GM12878 (cell line): ENCODE results near the gene COL11A2. TPM values are rescaled to one million over a fixed set of nuclear protein-coding genes. Genes with fewer than 3 reads are reported as not detected.

Experiments
- BRCA1 ChIP-seq: IDR thresholded peaks from 2 replicates; pipeline ENCODE4 v1.6.1; 2011; ENCODE audit warnings: low read depth, low read length, improper control_type of control experiment
- IRF4 ChIP-seq: IDR thresholded peaks from 2 replicates; pipeline ENCODE4 v1.6.1; 2011; ENCODE audit warnings: low read depth, low read length
- NR2C2 ChIP-seq: IDR thresholded peaks from 2 replicates; pipeline ENCODE4 v1.6.1; 2011; ENCODE audit warnings: borderline replicate concordance, low read depth; ENCODE audit not compliant: control insufficient read depth, insufficient read length
- SREBF2 ChIP-seq: IDR thresholded peaks from 2 replicates; pipeline ENCODE4 v1.6.1; 2012; ENCODE audit warnings: mild to moderate bottlenecking, low read length
- TCF12 ChIP-seq: IDR thresholded peaks from 2 replicates; pipeline ENCODE4 v1.6.1; 2011; ENCODE audit warnings: low read depth, mild to moderate bottlenecking, low read length
- TCF7 ChIP-seq: IDR thresholded peaks from 2 replicates; pipeline ENCODE4 v1.6.1; 2014; ENCODE audit warnings: antibody characterized with exemption, borderline replicate concordance
- polyA plus RNA-seq, 11 experiments: library from polyadenylated mRNA; depleted of rRNA in 4 of 11; unstranded in 6 of 11; stranded (reverse) in 5 of 11; fragments of >200 nt; fragmentation: Nextera tagmentation in 4 of 11; fragmentation: Illumina TruSeq in 1 of 11; extraction: Ambion mirVana in 4 of 11; extraction: Trizol in 1 of 11; gene quantifications; 1 replicate in 1 of 11; 2 replicates in 10 of 11; pipeline versions ENCODE4 v1.2.1 to v1.2.3, GENCODE V29; 2011 to 2016; ENCODE audit warnings: inconsistent platforms in 2 of 11, missing spikeins in 2 of 11, low read depth in 1 of 11
- total RNA-seq, 4 experiments: library from RNA; depleted of rRNA in 3 of 4; stranded (reverse); fragments of >200 nt in 3 of 4; fragmentation: Illumina TruSeq in 1 of 4; extraction: Trizol in 1 of 4; gene quantifications; 2 replicates each; pipeline versions ENCODE4 v1.2.1 to v1.2.3, GENCODE V29; 2013 to 2021
- TF ChIP-seq, protein P1 (sequence below): fragments of 450-650 bp; formaldehyde crosslinking; IDR thresholded peaks from 2 replicates; pipeline ENCODE4 v1.5.0; 2022; ENCODE audit warnings: mild to moderate bottlenecking, missing genetic modification characterization
- TF ChIP-seq, protein P2 (sequence below): fragments of 450-650 bp; IDR thresholded peaks from 2 replicates; pipeline ENCODE4 v1.6.1; 2017; ENCODE audit warnings: mild to moderate bottlenecking

COL11A2 gene
- total and polyA plus RNA-seq, 10 of the 15 experiments (the other 5 are each of a cell fraction or from before 2014, with no cell fraction given), result 0.03 to 0.83 (median 0.22) TPM; not detected in 1

DNA sequence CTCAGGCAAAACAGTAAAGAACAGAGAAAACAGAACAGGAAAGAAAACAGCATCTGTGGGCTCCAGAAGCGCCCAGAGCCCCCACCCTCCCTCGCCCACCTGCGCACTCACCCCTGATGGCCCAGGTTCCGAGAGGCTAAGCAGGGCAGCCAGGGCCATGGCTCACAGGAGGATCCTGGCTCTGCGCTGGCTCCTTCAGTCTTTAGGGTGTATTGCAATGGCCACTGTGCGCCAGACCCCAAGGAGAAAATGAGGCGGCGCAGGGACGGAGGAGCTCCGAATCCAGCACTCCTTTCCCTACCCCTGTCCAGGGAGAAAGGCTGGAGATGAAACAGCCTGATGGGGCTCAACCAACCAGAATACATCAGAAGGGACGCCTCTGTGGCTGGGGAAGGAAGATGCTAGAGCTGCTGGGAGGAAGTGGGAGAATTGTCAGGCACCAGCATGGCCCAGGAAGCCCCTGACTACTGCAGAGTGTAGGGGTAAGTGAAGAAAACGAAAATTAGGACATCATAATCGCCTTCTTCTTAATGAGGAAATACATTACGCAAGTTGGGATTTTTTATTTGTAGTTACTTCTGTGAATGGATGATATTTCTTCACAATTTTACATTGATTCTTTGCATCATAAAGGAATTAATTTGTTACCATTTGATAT is 49.0 kb downstream of the COL11A2 start (continued):
- TF ChIP-seq, protein P1, sequence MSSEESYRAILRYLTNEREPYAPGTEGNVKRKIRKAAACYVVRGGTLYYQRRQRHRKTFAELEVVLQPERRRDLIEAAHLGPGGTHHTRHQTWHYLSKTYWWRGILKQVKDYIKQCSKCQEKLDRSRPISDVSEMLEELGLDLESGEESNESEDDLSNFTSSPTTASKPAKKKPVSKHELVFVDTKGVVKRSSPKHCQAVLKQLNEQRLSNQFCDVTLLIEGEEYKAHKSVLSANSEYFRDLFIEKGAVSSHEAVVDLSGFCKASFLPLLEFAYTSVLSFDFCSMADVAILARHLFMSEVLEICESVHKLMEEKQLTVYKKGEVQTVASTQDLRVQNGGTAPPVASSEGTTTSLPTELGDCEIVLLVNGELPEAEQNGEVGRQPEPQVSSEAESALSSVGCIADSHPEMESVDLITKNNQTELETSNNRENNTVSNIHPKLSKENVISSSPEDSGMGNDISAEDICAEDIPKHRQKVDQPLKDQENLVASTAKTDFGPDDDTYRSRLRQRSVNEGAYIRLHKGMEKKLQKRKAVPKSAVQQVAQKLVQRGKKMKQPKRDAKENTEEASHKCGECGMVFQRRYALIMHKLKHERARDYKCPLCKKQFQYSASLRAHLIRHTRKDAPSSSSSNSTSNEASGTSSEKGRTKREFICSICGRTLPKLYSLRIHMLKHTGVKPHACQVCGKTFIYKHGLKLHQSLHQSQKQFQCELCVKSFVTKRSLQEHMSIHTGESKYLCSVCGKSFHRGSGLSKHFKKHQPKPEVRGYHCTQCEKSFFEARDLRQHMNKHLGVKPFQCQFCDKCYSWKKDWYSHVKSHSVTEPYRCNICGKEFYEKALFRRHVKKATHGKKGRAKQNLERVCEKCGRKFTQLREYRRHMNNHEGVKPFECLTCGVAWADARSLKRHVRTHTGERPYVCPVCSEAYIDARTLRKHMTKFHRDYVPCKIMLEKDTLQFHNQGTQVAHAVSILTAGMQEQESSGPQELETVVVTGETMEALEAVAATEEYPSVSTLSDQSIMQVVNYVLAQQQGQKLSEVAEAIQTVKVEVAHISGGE, result no peak
- TF ChIP-seq NR2C2 (no peak), BRCA1 (no peak), TCF12 (no peak), IRF4 (no peak), TCF7 (no peak), SREBF2 (no peak)
- TF ChIP-seq, protein P2, sequence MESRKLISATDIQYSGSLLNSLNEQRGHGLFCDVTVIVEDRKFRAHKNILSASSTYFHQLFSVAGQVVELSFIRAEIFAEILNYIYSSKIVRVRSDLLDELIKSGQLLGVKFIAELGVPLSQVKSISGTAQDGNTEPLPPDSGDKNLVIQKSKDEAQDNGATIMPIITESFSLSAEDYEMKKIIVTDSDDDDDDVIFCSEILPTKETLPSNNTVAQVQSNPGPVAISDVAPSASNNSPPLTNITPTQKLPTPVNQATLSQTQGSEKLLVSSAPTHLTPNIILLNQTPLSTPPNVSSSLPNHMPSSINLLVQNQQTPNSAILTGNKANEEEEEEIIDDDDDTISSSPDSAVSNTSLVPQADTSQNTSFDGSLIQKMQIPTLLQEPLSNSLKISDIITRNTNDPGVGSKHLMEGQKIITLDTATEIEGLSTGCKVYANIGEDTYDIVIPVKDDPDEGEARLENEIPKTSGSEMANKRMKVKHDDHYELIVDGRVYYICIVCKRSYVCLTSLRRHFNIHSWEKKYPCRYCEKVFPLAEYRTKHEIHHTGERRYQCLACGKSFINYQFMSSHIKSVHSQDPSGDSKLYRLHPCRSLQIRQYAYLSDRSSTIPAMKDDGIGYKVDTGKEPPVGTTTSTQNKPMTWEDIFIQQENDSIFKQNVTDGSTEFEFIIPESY, result peak; percentile 77; the same call in 1 of the 2 replicates
